Hematopoietic multipotent progenitor cell treated with erythropoietin and hydrocortisone succinate and interleukin-3 and kit ligand, for 6 days (in vitro differentiated cells): ENCODE measurements around the gene RXFP1.

ENCODE experiments used
- DNase-seq: peaks from one replicate; pipeline ENCODE4 v3.0.0-alpha.2; 2015

The RXFP1 gene

DNA sequence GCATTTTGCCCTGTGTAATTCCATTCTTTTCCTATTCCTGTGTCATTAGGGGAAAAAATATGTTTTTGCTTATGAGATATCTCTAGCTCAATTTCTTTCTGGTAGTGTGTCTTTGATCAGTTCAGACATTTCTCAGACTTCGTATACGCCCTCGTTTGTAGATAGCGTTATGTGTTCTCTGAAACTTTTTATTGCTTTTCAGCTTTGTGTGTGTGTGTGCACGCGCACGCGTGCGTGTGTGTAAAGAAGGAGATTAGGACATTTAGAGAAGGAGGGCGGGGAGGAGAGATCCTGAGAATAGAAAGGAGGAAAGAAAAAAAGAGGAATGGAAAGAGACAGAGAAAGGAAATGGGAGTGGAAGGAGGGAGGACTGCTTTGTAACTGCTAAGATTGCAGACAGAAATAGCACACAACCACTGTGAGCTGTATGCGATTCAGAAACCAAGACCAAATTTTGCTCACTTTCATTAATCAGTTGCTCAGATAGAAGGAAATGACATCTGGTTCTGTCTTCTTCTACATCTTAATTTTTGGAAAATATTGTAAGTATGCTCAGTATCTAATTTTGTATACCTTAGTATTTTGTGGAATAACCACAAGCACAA lies at the start of gene RXFP1:
RXFP1 (plus strand) TSS at position 399 of the 605 bp plus-strand sequence; CDS start at position 494, 95 bp downstream.
- no peak for DNase-seq

DNA sequence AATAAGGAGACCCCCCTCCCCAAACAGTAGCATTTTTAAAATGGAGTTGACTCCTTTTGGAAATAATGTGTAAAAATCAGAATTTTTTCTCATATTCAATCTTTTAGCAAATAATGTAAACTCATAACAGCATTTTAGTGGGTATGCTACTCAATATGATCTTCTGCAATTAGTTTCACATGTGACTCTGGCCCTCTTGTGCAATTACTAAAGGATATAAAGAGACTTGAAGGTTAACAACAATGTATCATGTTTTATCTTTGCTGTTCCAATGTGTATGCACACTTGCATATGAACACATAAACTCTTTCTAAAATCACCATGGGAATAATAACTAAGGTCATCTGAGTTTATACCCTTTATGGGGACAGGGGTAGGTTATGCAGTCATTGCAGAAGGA lies 39.9 kb upstream of the RXFP1 start:
- no peak for DNase-seq

- no peak for DNase-seq
Observed at GRCh38 chr4:158484173-158484885, 37.4 kb upstream of the RXFP1 start.

DNA sequence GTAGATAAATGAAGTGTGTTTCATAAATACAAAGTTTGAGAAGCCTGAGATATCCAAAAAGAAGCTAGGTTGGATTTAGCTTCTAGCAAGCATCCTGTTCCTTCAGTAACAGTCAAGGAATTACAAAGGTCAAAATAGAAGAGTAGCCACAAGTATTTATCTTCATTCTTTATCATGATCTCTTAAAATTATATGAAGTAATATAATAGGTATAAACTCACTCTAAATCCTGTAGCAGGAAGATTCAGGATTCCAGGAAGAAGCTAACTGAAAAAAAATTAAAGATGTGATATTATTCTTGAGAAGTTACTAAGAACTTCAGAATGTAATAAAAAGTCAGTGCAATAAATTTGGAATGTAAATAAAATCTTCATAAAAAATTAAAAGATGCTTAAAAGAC lies 31.1 kb upstream of the RXFP1 start:
- no peak for DNase-seq

- no peak for DNase-seq
Observed at GRCh38 chr4:158492391-158492790, 29.3 kb upstream of the RXFP1 start.

DNA sequence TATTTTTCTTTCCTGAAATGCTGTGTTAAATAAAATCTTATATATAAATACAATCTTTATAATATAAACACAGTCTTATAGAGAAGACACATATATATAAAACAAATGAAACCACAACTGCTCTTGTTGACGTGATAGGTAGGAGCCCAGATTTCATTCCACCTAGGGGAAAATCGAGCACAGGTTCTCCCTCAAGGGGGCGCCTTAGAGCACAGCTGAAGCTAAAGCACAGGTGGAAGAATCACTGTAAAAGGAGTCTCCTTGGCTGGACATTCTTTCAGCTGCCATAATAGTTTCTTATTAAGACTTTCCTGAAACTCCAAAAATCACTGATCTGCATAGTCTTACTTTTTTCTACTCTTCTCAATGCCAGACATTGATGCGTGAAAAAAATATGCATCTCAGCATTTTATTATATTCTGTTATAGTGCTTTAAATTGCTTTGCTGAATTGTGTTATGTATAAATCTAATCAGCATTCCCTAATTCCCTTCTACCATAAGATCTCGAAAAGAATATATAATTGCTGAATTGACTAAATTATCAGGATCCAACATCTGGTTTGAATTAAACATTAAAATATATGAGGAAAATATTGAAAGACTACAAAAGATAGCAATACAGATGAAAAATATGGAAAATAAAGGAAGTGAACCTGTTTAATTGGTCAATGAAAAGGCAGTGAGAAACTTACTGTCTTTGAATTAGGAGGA lies 25.5 kb upstream of the RXFP1 start:
- peak; percentile 56 for DNase-seq

DNA sequence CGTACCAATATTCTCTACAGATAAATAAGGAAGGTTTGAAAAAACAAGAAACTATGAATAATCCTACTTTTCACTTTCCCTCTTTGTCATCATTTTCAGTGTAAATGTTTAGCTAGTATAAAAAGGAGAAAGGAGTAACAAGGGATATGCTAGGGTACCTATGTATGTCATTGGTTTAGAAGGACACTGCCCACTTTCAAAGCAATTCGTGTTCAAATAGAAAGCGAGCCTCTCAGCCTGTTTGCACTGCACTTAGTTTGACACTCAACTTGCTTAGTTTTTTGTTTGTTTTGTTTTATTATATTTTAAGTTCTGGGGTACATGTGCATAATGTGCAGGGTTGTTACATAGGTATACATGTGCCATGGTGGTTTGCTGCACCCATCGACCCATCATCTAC lies 21.6 kb upstream of the RXFP1 start:
- DNase-seq: no peak

DNA sequence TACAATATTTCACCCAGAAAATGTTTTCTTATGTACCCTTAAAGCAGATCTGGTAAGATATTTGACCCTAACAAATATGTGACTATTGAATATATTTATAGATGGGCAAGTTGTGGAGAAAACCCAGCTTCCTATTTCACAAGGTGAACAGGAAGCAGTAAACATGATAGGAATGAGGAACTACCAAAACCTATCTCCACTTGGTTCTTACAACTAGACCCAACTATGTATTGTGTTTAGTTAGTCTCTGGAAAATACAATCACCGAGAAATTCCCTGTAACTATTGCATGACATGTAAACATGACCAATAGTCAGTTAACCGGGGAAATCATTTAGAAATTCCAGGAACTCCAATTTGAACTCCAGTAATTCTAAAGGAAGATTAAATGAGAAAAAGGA lies 8.4 kb upstream of the RXFP1 start:
- DNase-seq: peak; percentile 34

GRCh38 chr4:158519226-158519625 lies 2.5 kb upstream of the RXFP1 start:
- DNase-seq: no peak

GRCh38 chr4:158523990-158524535 lies 2.4 kb downstream of the RXFP1 start:
- DNase-seq: no peak

GRCh38 chr4:158527516-158527915 lies 5.8 kb downstream of the RXFP1 start:
- no peak for DNase-seq

- no peak for DNase-seq
Observed at GRCh38 chr4:158529505-158529904, 7.8 kb downstream of the RXFP1 start.

DNA sequence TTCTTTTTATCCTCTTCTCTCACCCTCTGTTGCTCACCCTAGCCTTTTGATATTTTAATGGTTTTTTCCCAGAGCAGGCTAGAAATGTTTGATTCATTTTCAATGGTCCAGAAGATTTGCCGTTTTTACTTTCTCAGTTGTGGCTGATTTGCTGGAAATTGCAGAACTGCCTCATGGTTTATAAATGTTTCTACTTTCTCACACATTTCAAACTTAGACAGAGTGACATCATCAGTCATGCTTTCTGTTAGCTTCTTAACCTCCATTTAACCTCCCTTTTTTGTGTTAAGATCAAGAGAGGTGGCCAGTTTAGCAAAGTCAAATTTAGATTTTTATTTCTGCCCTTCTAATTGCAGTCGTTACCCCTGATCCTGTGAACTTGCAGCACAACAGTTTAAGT lies 8.7 kb downstream of the RXFP1 start:
- no peak for DNase-seq

GRCh38 chr4:158530898-158531297 lies 9.2 kb downstream of the RXFP1 start:
- no peak for DNase-seq

- DNase-seq: no peak
Observed at GRCh38 chr4:158532556-158533231, 11.0 kb downstream of the RXFP1 start.

- no peak for DNase-seq
Observed at GRCh38 chr4:158534727-158535126, 13.0 kb downstream of the RXFP1 start.

DNA sequence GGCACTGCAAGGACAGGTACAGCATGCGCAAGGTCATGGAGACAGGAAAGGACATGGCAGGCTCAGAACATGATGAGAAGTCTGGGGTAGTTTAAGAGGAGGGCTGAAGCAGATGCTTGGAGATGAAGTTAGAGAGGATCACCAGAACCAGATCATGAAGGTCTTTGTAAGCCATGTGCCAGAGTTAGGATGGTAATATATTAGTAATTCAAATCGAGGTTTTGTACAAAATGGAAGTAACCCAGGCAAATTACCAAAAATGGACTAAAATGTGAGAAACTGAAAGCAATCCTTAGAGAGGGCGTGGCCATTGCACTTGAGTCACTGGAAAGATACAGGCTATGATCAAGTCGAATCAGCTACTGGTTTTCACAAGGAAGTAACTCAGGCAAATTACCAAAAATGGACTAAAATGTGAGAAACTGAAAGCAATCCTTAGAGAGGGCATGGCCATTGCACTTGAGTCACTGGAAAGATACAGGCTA lies 13.5 kb downstream of the RXFP1 start:
- peak; percentile 29 for DNase-seq

DNA sequence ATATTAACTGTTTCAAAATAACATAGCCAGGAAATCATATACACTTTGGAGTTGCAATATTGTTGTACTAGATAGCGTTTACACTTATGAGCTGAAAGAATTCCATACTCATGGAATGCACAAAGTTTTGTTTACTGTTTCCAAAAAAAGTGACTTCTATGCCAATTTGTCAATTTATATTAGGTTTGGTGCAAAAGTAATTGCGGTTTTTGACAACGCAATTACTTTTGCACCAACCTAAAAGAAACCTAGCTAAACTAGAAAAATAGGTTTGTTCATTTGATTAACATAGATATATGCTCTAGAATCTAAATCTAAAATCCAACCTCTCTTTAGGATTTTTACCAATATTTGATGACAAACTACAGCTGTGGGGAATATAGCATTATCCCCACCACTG lies 15.2 kb downstream of the RXFP1 start:
- no peak for DNase-seq

DNA sequence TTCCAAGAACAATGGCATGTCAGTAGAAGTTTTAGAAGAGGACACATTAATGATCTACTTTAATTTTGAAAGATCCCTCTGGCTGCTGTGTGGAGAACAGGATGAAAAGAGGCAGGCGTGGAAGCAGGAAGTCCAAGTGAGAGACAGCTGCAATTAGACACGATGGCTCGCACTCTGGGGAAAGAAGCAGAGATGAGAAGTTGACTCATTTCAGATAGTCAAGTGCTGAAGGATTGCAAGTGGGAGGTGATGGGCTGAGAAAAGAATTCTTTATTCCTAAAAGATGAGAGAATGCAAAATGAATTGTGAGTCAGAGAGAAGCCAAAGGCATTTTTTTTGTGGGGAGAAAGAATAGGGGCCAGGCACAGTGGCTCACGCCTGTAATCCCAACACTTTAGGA lies 16.5 kb downstream of the RXFP1 start:
- no peak for DNase-seq

GRCh38 chr4:158538911-158539310 lies 17.2 kb downstream of the RXFP1 start:
- peak; percentile 59 for DNase-seq

DNA sequence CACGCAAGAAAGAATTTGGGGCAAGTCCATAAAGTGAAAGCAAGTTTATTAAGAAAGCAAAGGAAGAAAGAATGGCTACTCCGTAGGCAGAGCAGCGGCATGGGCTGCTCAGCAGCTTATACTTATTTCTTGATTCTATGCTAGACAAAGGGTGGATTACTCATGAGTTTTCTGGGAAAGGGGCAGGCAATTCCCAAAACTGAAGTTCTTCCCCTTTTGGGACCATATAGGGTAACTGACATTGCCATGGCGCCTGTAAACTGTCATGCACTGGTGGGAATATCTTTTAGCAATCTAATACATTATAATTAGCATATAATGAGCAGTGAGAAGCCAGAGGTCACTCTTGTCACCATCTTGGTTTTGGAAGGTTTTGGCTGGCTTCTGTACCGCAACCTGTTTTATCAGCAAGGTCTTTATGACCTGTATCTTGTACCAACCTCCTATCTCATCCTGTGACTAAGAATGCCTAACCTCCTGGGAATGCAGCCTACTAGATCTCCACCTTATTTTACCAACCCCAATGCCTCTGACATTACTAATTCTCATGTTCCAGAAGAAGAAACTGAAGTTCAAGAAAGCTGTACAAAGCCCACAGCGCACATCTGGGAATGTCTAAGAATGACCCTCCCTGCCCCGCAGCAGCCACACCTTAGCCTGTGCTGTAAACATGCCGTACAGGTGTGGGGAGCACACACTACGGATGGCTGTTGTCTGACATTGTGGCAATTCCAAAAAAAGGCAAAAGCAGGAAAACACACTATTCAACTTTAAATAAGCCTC lies 18.6 kb downstream of the RXFP1 start:
- no peak for DNase-seq

GRCh38 chr4:158541506-158541905 lies 19.8 kb downstream of the RXFP1 start:
- no peak for DNase-seq
